SK-N-SH treated with all-trans-retinoic acid at 6 μM for 48 hours (cell line): ENCODE measurements around the gene GPBP1L1.

Experiments used
- ATAC-seq: fragments of 200-7000 bp; cut with Tn5 transposase; 3 replicates; pipeline ENCODE4 v1.9.1; 2020; ENCODE audit warnings: mild to moderate bottlenecking, moderate library complexity
- ARNTL ChIP-seq: fragments of 450-650 bp; formaldehyde crosslinking; IDR thresholded peaks from 2 replicates; pipeline ENCODE4 v1.5.0; 2020; ENCODE audit warnings: low read depth, mild to moderate bottlenecking, moderate library complexity, borderline replicate concordance
- BACH2 ChIP-seq: fragments of 250-450 bp; sonication (Bioruptor Pico); IDR thresholded peaks from 2 replicates; pipeline ENCODE4 v1.9.0; 2021; ENCODE audit warnings: mild to moderate bottlenecking, borderline replicate concordance
- CREB5 ChIP-seq: fragments of 250-450 bp; sonication (Bioruptor Pico); IDR thresholded peaks from 2 replicates; pipeline ENCODE4 v1.5.1; 2020; ENCODE audit warnings: low read depth, mild to moderate bottlenecking, moderate library complexity
- CSDC2 ChIP-seq: fragments of 250-450 bp; sonication (Bioruptor Pico); IDR thresholded peaks from 2 replicates; pipeline ENCODE4 v1.5.0; 2020; ENCODE audit warnings: mild to moderate bottlenecking, moderate library complexity
- CSRNP3 ChIP-seq: fragments of 250-450 bp; sonication (Bioruptor Pico); IDR thresholded peaks from 2 replicates; pipeline ENCODE4 v1.5.1; 2021; ENCODE audit warnings: mild to moderate bottlenecking, moderate library complexity
- ESRRG ChIP-seq: fragments of 250-450 bp; sonication (Bioruptor Pico); IDR thresholded peaks from 2 replicates; pipeline ENCODE4 v1.6.1; 2021; ENCODE audit warnings: mild to moderate bottlenecking
- GLIS3 ChIP-seq: fragments of 250-450 bp; sonication (Bioruptor Pico); IDR thresholded peaks from 2 replicates; pipeline ENCODE4 v1.5.0; 2020; ENCODE audit warnings: mild to moderate bottlenecking, moderate library complexity
- ISL1 ChIP-seq: fragments of 250-450 bp; sonication (Bioruptor Pico); IDR thresholded peaks from 2 replicates; pipeline ENCODE4 v2.1.2; 2022; ENCODE audit warnings: mild to moderate bottlenecking, moderate library complexity
- OSR1 ChIP-seq: fragments of 250-450 bp; sonication (Bioruptor Pico); IDR thresholded peaks from 2 replicates; pipeline ENCODE4 v1.8.0; 2022; ENCODE audit warnings: moderate library complexity, mild to moderate bottlenecking, inconsistent platforms
- PATZ1 ChIP-seq: fragments of 250-450 bp; sonication (Bioruptor Pico); IDR thresholded peaks from 2 replicates; pipeline ENCODE4 v1.8.0; 2020; ENCODE audit warnings: mild to moderate bottlenecking, moderate library complexity, borderline replicate concordance
- POU6F1 ChIP-seq: fragments of 250-450 bp; sonication (Bioruptor Pico); IDR thresholded peaks from 2 replicates; pipeline ENCODE4 v1.8.0; 2021; ENCODE audit warnings: low read depth, mild to moderate bottlenecking, moderate library complexity, borderline replicate concordance
- PPARA ChIP-seq: fragments of 250-450 bp; sonication (Bioruptor Pico); IDR thresholded peaks from 2 replicates; pipeline ENCODE4 v1.5.0; 2020; ENCODE audit warnings: mild to moderate bottlenecking, borderline replicate concordance
- RARB ChIP-seq: fragments of 250-450 bp; sonication (Bioruptor Pico); IDR thresholded peaks from 2 replicates; pipeline ENCODE4 v1.8.0; 2021; ENCODE audit warnings: mild to moderate bottlenecking, moderate library complexity
- TCF4 ChIP-seq: fragments of 250-450 bp; sonication (Bioruptor Pico); IDR thresholded peaks from 2 replicates; pipeline ENCODE4 v1.8.0; 2021; ENCODE audit warnings: mild to moderate bottlenecking, moderate library complexity, borderline replicate concordance
- TOX ChIP-seq: fragments of 250-450 bp; sonication (Bioruptor Pico); IDR thresholded peaks from 2 replicates; pipeline ENCODE4 v1.8.0; 2021; ENCODE audit warnings: mild to moderate bottlenecking, moderate library complexity, borderline replicate concordance
- TSHZ2 ChIP-seq: fragments of 250-450 bp; sonication (Bioruptor Pico); IDR thresholded peaks from 2 replicates; pipeline ENCODE4 v1.5.0; 2020; ENCODE audit warnings: mild to moderate bottlenecking, moderate library complexity
- ZC3H10 ChIP-seq: fragments of 250-450 bp; sonication (Bioruptor Pico); IDR thresholded peaks from 2 replicates; pipeline ENCODE4 v1.5.1; 2021; ENCODE audit warnings: mild to moderate bottlenecking, moderate library complexity
- ZFP3 ChIP-seq: fragments of 250-450 bp; sonication (Bioruptor Pico); IDR thresholded peaks from 2 replicates; pipeline ENCODE4 v1.5.0; 2020; ENCODE audit warnings: mild to moderate bottlenecking, moderate library complexity
- ZFP30 ChIP-seq: fragments of 450-650 bp; formaldehyde crosslinking; IDR thresholded peaks from 2 replicates; pipeline ENCODE4 v1.5.0; 2022; ENCODE audit warnings: mild to moderate bottlenecking, moderate library complexity
- ZNF565 ChIP-seq: fragments of 450-650 bp; formaldehyde crosslinking; conservative IDR thresholded peaks from 2 replicates; pipeline ENCODE4 v1.5.0; 2020; ENCODE audit warnings: low read depth, mild to moderate bottlenecking, moderate library complexity
- ZNF70 ChIP-seq: fragments of 450-650 bp; formaldehyde crosslinking; IDR thresholded peaks from 2 replicates; pipeline ENCODE4 v1.5.0; 2020; ENCODE audit warnings: mild to moderate bottlenecking, moderate library complexity
- ZNF8 ChIP-seq: fragments of 450-650 bp; formaldehyde crosslinking; IDR thresholded peaks from 2 replicates; pipeline ENCODE4 v1.5.0; 2020; ENCODE audit warnings: mild to moderate bottlenecking, moderate library complexity

The GPBP1L1 gene

GRCh38 chr1:45630429-45630828 is 55.9 kb downstream of the GPBP1L1 start:
- TF ChIP-seq ZNF70 (CRISPR knock-in tag) (no peak), ARNTL (CRISPR knock-in tag) (no peak), ZFP3 (CRISPR knock-in tag) (no peak), ESRRG (CRISPR knock-in tag) (no peak), CREB5 (no peak), CSRNP3 (CRISPR knock-in tag) (no peak), PATZ1 (no peak), BACH2 (CRISPR knock-in tag) (no peak), OSR1 (CRISPR knock-in tag) (no peak), ZC3H10 (CRISPR knock-in tag) (no peak), ZNF565 (CRISPR knock-in tag) (no peak), TCF4 (CRISPR knock-in tag) (no peak), GLIS3 (CRISPR knock-in tag) (no peak), TSHZ2 (CRISPR knock-in tag) (no peak), CSDC2 (CRISPR knock-in tag) (no peak), ZNF8 (CRISPR knock-in tag) (no peak), TOX (no peak)
- no peak for ATAC-seq

GRCh38 chr1:45629035-45629434 is 57.3 kb downstream of the GPBP1L1 start:
- TF ChIP-seq RARB (CRISPR knock-in tag) (no peak), CREB5 (no peak), CSDC2 (CRISPR knock-in tag) (no peak), PATZ1 (no peak), POU6F1 (CRISPR knock-in tag) (no peak), TCF4 (CRISPR knock-in tag) (no peak), ZFP3 (CRISPR knock-in tag) (no peak), ZNF8 (CRISPR knock-in tag) (no peak), CSRNP3 (CRISPR knock-in tag) (no peak), PPARA (CRISPR knock-in tag) (no peak), OSR1 (CRISPR knock-in tag) (no peak), ZNF70 (CRISPR knock-in tag) (no peak), ISL1 (no peak), TSHZ2 (CRISPR knock-in tag) (no peak), ZFP30 (CRISPR knock-in tag) (no peak), TOX (no peak), GLIS3 (CRISPR knock-in tag) (no peak)
- no peak for ATAC-seq
